Esophagus muscularis mucosa (tissue), 4 donors: ENCODE results near the gene PHACTR3. TPM values are rescaled to one million over a fixed set of nuclear protein-coding genes. Genes with fewer than 3 reads are reported as not detected.

Source experiments
- DNase-seq: peaks from one replicate; pipeline ENCODE4 v3.0.0-alpha.2; 2017; ENCODE audit errors: extremely low spot score
- H3K27ac ChIP-seq, 4 donors: fragments of 200-600 bp; sonication (generic); replicated peaks in 1 of 4; 1 replicate in 3 of 4; 2 replicates in 1 of 4; pipeline ENCODE4 v1.5.1; 2016 to 2019; ENCODE audit warnings: mild to moderate bottlenecking in 1 of 4
- H3K27me3 ChIP-seq, 4 donors: fragments of 200-600 bp; sonication (generic); one replicate each; pipeline versions ENCODE4 v1.5.1 to v1.6.0; 2016 to 2019
- H3K36me3 ChIP-seq, 4 donors: fragments of 200-600 bp; sonication (generic); one replicate each; pipeline ENCODE4 v1.5.1; 2016 to 2019
- H3K4me1 ChIP-seq, 4 donors: fragments of 200-600 bp; sonication (generic); one replicate each; pipeline ENCODE4 v1.5.1; 2016 to 2019
- H3K4me3 ChIP-seq, 4 donors: fragments of 200-600 bp; sonication (generic); 1 replicate in 2 of 4; 2 replicates in 2 of 4; pipeline ENCODE4 v1.5.1; 2016 to 2019; ENCODE audit warnings: mild to moderate bottlenecking in 4 of 4, moderate library complexity in 1 of 4
- H3K9me3 ChIP-seq, 4 donors: fragments of 200-600 bp; sonication (generic); 1 replicate in 3 of 4; 2 replicates in 1 of 4; pipeline ENCODE4 v1.5.1; 2016 to 2019
- EP300 ChIP-seq: sonication (generic); formaldehyde crosslinking; IDR thresholded peaks from one replicate; pipeline ENCODE4 v1.6.1; 2017; ENCODE audit warnings: antibody characterized with exemption
- POLR2A ChIP-seq: fragments of 450-650 bp; IDR thresholded peaks from one replicate; pipeline ENCODE4 v1.6.1; 2017; ENCODE audit warnings: antibody characterized with exemption, moderate library complexity, mild to moderate bottlenecking, low read depth
- POLR2AphosphoS5 ChIP-seq, 2 donors: sonication (generic); formaldehyde crosslinking; IDR thresholded peaks; one replicate each; pipeline ENCODE4 v1.6.1; 2017; ENCODE audit warnings: antibody characterized with exemption in 2 of 2
- WGBS: methylation state at CpG from one replicate; pipeline ENCODE4 v1.1.5; 2018; 5-methylcytosine and 5-hydroxymethylcytosine counted together
- intact Hi-C: fragments of 100-400 bp; cut with DNase I; formaldehyde crosslinking; loops from one replicate; pipeline ENCODE4 v1.15.1; 2023
- total RNA-seq, 4 donors: library from RNA; depleted of rRNA; stranded (reverse); fragments of >200 nt; gene quantifications; one replicate each; pipeline versions ENCODE4 v1.1.0 to v1.2.1, GENCODE V29; 2016
- TF ChIP-seq, protein P1 (sequence below), 3 experiments: fragments of 200-600 bp in 2 of 3; fragments of 450-650 bp in 1 of 3; sonication (generic) in 2 of 3; IDR thresholded peaks; one replicate each; pipeline ENCODE4 v1.5.1; 2017 to 2019; ENCODE audit warnings: antibody characterized with exemption in 3 of 3, mild to moderate bottlenecking in 2 of 3, moderate library complexity in 1 of 3

Gene PHACTR3
- total RNA-seq, 4 donors from 2014 or later: 0.17 to 0.86 (median 0.56) TPM

- no peaks in the 10 kb centered on the region for H3K4me1 ChIP-seq
- peaks cover 0 to 28% (median 0%) of the 10 kb centered on the region in 4 donors for H3K27me3 ChIP-seq
- no peak overlapping the region for H3K4me3 ChIP-seq
- no peak for TF ChIP-seq POLR2AphosphoS5 (IDR thresholded peaks at IDR 0.05)
- TF ChIP-seq, protein P1, sequence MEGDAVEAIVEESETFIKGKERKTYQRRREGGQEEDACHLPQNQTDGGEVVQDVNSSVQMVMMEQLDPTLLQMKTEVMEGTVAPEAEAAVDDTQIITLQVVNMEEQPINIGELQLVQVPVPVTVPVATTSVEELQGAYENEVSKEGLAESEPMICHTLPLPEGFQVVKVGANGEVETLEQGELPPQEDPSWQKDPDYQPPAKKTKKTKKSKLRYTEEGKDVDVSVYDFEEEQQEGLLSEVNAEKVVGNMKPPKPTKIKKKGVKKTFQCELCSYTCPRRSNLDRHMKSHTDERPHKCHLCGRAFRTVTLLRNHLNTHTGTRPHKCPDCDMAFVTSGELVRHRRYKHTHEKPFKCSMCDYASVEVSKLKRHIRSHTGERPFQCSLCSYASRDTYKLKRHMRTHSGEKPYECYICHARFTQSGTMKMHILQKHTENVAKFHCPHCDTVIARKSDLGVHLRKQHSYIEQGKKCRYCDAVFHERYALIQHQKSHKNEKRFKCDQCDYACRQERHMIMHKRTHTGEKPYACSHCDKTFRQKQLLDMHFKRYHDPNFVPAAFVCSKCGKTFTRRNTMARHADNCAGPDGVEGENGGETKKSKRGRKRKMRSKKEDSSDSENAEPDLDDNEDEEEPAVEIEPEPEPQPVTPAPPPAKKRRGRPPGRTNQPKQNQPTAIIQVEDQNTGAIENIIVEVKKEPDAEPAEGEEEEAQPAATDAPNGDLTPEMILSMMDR (IDR thresholded peaks at IDR 0.05): no peak
- no peak for TF ChIP-seq POLR2A
- TF ChIP-seq EP300: no peak
- no peak for DNase-seq
- H3K9me3 ChIP-seq: no peaks in the 10 kb centered on the region
- WGBS: 79% methylated on average over 16 of the region's 16 CpGs
- intact Hi-C loops: no loop called here
- no peaks in the 10 kb centered on the region for H3K36me3 ChIP-seq
- H3K27ac ChIP-seq: no peak overlapping the region
Measured at GRCh38 chr20:59737073-59737666, 132.8 kb downstream of the PHACTR3 start.

GRCh38 chr20:59737816-59738215 is 133.5 kb downstream of the PHACTR3 start:
- H3K4me3 ChIP-seq: no peak overlapping the region
- H3K27ac ChIP-seq: no peak overlapping the region
- peaks cover 0 to 27% (median 0%) of the 10 kb centered on the region in 4 donors for H3K27me3 ChIP-seq
- intact Hi-C loops: no loop called here
- WGBS: 83% methylated on average over 4 of the region's 4 CpGs
- no peaks in the 10 kb centered on the region for H3K4me1 ChIP-seq
- no peak for TF ChIP-seq POLR2AphosphoS5 (IDR thresholded peaks at IDR 0.05)
- TF ChIP-seq EP300: no peak
- TF ChIP-seq POLR2A: no peak
- TF ChIP-seq, protein P1 (IDR thresholded peaks at IDR 0.05): no peak
- DNase-seq: no peak
- no peaks in the 10 kb centered on the region for H3K36me3 ChIP-seq
- no peaks in the 10 kb centered on the region for H3K9me3 ChIP-seq

DNA sequence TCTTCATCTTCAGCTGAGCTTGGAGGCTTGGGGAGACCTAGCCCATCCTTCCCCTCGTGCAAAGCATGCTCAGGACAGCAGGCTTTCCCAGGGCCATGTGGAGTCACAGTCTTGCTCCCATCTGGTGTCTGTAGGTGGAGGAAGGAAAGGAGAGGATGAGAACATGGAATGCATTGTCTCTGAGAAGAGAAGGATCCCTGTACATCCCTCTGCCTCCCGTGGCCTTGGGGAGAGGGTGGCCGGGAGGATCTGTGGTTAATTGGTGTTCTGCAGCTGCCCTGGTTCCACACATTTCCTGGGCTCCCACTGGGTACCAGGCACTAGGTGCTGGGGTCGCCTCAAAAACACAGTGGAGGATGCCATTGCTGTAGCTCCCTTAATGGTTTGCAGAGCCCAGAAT is 134.5 kb downstream of the PHACTR3 start:
- H3K27me3 ChIP-seq: peaks cover 0 to 32% (median 0%) of the 10 kb centered on the region in 4 donors
- no peak overlapping the region for H3K4me3 ChIP-seq
- TF ChIP-seq POLR2A (no peak), POLR2AphosphoS5 (IDR thresholded peaks at IDR 0.05) (no peak), EP300 (no peak)
- TF ChIP-seq, protein P1 (IDR thresholded peaks at IDR 0.05): no peak
- H3K27ac ChIP-seq: no peak overlapping the region
- no peak for DNase-seq
- no peaks in the 10 kb centered on the region for H3K4me1 ChIP-seq
- no peaks in the 10 kb centered on the region for H3K36me3 ChIP-seq
- intact Hi-C loops: no loop called here
- H3K9me3 ChIP-seq: no peaks in the 10 kb centered on the region
- WGBS: 58% methylated on average over 4 of the region's 4 CpGs

GRCh38 chr20:59740621-59741020 is 136.3 kb downstream of the PHACTR3 start:
- 76% methylated on average over 3 of the region's 7 CpGs for WGBS
- no peak for TF ChIP-seq POLR2A
- no peak for TF ChIP-seq POLR2AphosphoS5 (IDR thresholded peaks at IDR 0.05)
- no peak for TF ChIP-seq EP300
- TF ChIP-seq, protein P1 (IDR thresholded peaks at IDR 0.05): no peak
- Histone ChIP-seq H3K9me3 (no peaks in the 10 kb centered on the region), H3K27me3 (peaks cover 0 to 32% (median 0%) of the 10 kb centered on the region in 4 donors), H3K36me3 (no peaks in the 10 kb centered on the region), H3K4me3 (no peak overlapping the region), H3K4me1 (no peaks in the 10 kb centered on the region), H3K27ac (no peak overlapping the region)
- DNase-seq: no peak
- intact Hi-C loops: no loop called here

DNA sequence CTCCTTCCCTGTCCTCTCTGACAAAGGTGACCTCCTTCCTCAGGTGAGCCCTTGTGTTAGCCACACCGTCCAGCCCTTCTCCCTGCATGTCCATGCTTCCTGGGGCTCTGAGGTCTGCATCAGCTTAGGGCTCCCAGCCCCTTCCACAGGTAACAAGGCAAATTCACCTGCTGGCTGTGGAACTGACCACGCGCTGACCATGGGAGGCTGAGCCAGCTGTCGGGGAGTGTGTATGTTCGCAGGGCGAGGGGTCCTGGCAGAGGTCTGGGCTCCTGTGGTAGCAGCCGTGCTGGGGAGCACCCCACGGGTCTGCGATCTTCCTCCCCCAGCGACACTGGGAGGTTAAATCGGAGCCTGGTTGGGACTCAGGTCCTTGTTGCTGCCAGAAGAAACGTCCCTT is 136.7 kb downstream of the PHACTR3 start:
- 91% methylated on average over 10 of the region's 12 CpGs for WGBS
- no peak for DNase-seq
- no peak for TF ChIP-seq EP300
- no peak for TF ChIP-seq POLR2AphosphoS5 (IDR thresholded peaks at IDR 0.05)
- TF ChIP-seq, protein P1 (IDR thresholded peaks at IDR 0.05): no peak
- TF ChIP-seq POLR2A: no peak

More for the DNA sequence above, 136.7 kb downstream of the PHACTR3 start:
- H3K36me3 ChIP-seq: no peaks in the 10 kb centered on the region
- H3K9me3 ChIP-seq: no peaks in the 10 kb centered on the region
- H3K27ac ChIP-seq: no peak overlapping the region
- intact Hi-C loops: no loop called here
- no peaks in the 10 kb centered on the region for H3K4me1 ChIP-seq
- H3K4me3 ChIP-seq: no peak overlapping the region
- peaks cover 0 to 32% (median 0%) of the 10 kb centered on the region in 4 donors for H3K27me3 ChIP-seq
